ENCODE results near the gene MCRIP2. TPM values are rescaled to one million over a fixed set of nuclear protein-coding genes. Genes with fewer than 3 reads are reported as not detected.

The MCRIP2 gene
- total RNA-seq, 1 experiment from 2014 or later, result 56.3 TPM

DNA sequence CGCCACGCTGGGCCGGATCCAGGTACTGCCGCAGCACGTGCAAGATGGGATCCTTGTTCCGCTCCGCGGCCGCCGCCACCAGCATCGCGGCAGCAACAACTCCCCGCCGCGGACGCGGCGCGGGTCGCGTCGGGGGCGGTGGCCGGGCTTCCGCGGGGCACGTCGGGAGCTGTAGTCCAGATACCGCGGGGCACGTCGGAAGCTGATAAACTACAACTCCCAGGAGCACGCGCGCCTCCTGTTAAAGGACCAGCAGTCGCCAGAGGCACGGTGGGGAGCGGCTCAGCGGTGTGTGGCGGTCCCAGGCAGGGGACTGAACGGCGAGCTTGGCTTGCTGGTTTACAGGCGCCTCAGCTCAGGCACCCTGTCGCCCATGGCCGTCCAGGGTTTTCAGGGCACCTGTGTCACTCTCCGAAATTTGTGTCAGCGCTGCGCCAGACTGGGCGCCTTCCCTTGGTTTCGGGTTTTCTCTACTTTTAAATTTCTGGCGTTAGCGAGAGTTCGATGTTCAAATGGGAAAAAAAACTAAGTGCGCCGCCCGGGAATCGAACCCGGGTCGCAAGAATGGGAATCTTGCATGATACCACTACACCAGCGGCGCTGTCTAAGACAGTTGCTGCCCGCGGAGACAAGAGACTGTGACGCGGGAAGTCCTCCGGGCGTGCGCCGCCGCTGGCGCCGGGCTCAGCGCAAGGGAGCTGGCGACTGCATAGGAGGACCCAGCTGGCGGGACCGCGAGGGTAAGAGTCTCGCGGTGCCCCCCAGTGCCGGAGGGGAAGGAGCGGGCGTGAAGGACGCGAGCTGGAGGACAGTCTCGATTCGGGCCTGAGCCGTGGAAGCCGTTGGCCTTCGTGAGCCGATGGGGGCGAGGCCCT lies 5.2 kb upstream of the MCRIP2 start, which contains the start of gene METTL26:
Gene METTL26, minus strand, starts transcription at position 100 of the 875 bp plus-strand sequence. Its CDS starts 15 bp downstream, at position 85.
- intact Hi-C loops (cut with micrococcal nuclease; ENCODE audit: unreplicated experiment), result loop anchor here (2.0 to 10.0 kb wide), 2 partner anchors 44 to 112 kb away; partner anchors contain the start of gene CAPN15
- H3K4me3 Mint-ChIP-seq (ENCODE audit: low read depth, unreplicated experiment), result peak within 1 kb of the TSS; percentile 87
- peaks cover 67% of the 10 kb centered on the region for H3K36me3 Mint-ChIP-seq (ENCODE audit: insufficient read depth, unreplicated experiment)
- peak within 1 kb of the TSS; percentile 91 for H3K27ac Mint-ChIP-seq (ENCODE audit: unreplicated experiment)
- TF ChIP-seq, protein P1, sequence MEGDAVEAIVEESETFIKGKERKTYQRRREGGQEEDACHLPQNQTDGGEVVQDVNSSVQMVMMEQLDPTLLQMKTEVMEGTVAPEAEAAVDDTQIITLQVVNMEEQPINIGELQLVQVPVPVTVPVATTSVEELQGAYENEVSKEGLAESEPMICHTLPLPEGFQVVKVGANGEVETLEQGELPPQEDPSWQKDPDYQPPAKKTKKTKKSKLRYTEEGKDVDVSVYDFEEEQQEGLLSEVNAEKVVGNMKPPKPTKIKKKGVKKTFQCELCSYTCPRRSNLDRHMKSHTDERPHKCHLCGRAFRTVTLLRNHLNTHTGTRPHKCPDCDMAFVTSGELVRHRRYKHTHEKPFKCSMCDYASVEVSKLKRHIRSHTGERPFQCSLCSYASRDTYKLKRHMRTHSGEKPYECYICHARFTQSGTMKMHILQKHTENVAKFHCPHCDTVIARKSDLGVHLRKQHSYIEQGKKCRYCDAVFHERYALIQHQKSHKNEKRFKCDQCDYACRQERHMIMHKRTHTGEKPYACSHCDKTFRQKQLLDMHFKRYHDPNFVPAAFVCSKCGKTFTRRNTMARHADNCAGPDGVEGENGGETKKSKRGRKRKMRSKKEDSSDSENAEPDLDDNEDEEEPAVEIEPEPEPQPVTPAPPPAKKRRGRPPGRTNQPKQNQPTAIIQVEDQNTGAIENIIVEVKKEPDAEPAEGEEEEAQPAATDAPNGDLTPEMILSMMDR (IDR thresholded peaks at IDR 0.05; ENCODE audit: unreplicated experiment), result no peak
- H3K27me3 Mint-ChIP-seq (ENCODE audit: unreplicated experiment), result no peaks in the 10 kb centered on the region
- peaks cover 8% of the 10 kb centered on the region for H3K4me1 Mint-ChIP-seq (ENCODE audit: low read depth, unreplicated experiment)
- no peaks in the 10 kb centered on the region for H3K9me3 Mint-ChIP-seq (ENCODE audit: low read depth, unreplicated experiment)
- TSS peak; percentile 93 for BruUV-seq (replicated peaks)
- peak; percentile 96 for DNase-seq
- CTCF ChIA-PET, result interaction anchor here (1.6 to 1.7 kb wide), 2 partner anchors 11 to 43 kb away, joined by 6 to 8 read pairs; no protein-coding TSS in a partner anchor

DNA sequence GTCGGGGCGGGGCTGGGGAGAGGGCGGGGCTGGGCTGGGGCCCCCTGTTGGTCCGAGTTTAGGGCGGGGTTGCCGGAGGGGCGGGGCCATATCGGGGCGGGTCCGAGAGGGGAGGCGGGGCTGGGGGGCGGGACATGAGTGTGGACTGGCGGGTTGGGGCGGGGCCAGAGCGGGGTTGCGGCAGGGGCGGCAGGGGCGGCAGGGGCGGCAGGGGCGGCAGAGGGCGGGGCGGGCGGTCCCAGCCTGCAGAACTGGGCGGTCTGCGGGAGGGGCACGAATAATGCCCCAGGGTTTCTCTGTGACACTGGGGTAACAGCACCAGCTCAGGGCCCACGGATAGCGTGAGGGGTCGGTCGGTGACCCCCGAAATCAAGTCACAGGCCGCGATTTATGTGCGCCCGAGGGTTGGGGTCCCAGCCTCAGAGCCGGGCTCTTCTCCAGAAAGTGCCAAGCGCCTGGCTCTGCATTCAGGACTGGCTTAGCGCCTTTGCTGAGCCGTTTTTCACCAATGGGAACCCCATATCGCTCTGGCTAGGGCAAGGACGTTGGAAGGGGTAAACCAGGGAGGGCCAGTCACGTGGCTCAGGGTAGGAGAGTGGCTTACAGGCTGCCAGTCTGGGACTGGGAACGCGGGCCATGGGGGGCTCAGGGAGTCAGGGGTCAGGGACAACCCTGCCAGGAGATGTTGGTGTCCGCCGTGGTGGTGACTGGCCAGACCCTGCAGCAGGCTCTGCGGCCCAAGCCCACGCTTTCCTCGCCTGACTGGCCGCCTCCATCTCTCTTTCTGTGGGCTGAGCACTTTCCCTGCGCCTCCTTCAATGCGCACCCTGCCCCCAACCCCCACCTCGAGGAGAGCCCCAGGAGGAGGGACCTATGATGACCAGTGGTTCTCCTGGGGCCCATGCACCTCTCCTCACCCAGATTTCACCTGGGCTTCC lies 4.3 kb upstream of the MCRIP2 start:
- CTCF ChIA-PET, result interaction anchor here (1.6 to 1.7 kb wide), 2 partner anchors 10 to 44 kb away, joined by 6 to 8 read pairs; no protein-coding TSS in a partner anchor
- TF ChIP-seq, protein P1 (IDR thresholded peaks at IDR 0.05; ENCODE audit: unreplicated experiment), result no peak
- Mint-ChIP-seq H3K27me3 (ENCODE audit: unreplicated experiment) (no peaks in the 10 kb centered on the region), H3K36me3 (ENCODE audit: insufficient read depth, unreplicated experiment) (peaks cover 69% of the 10 kb centered on the region), H3K9me3 (ENCODE audit: low read depth, unreplicated experiment) (no peaks in the 10 kb centered on the region), H3K4me3 (ENCODE audit: low read depth, unreplicated experiment) (peak overlapping the region; percentile 87), H3K4me1 (ENCODE audit: low read depth, unreplicated experiment) (peaks cover 8% of the 10 kb centered on the region), H3K27ac (ENCODE audit: unreplicated experiment) (peak overlapping the region; percentile 91)
- intact Hi-C loops (cut with micrococcal nuclease; ENCODE audit: unreplicated experiment), result loop anchor here (2.0 to 10.0 kb wide), 2 partner anchors 45 to 113 kb away; partner anchors contain the start of gene CAPN15
- DNase-seq, result peak; percentile 87
- no TSS peak for BruUV-seq (replicated peaks)

DNA sequence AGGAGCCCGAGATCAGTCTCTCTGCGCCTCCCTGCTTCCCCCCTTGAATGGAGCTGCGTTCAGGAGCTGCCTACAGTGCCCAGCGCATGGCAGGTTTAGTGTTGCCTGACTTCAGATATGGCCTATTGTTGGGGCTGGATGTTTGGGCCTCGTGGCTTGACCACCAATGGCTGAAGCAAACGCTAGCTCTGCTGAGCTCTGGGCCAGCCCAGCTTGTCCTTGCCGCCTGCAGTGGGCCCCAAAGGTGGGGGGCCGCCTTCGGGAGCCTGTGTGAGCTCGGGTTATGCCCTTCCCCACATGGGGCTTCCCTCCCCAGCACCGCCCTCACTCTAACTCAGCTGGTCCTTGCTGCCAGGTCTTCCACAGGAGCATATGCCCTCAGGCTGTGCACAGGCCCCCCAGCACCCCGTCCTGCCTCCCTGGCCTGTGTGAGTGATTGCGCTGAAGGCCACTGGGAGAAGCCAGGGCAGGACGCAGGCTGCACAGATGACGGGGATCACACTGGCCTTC lies 3.5 kb upstream of the MCRIP2 start:
- CTCF ChIA-PET, result no interaction called here
- H3K36me3 Mint-ChIP-seq (ENCODE audit: insufficient read depth, unreplicated experiment), result peaks cover 69% of the 10 kb centered on the region
- no peaks in the 10 kb centered on the region for H3K27me3 Mint-ChIP-seq (ENCODE audit: unreplicated experiment)
- TF ChIP-seq, protein P1 (IDR thresholded peaks at IDR 0.05; ENCODE audit: unreplicated experiment), result no peak
- H3K4me1 Mint-ChIP-seq (ENCODE audit: low read depth, unreplicated experiment), result peaks cover 8% of the 10 kb centered on the region
- H3K4me3 Mint-ChIP-seq (ENCODE audit: low read depth, unreplicated experiment), result peak overlapping the region; percentile 87
- no peaks in the 10 kb centered on the region for H3K9me3 Mint-ChIP-seq (ENCODE audit: low read depth, unreplicated experiment)
- BruUV-seq (replicated peaks), result no TSS peak
- intact Hi-C loops (cut with micrococcal nuclease; ENCODE audit: unreplicated experiment), result loop anchor here (10.0 kb wide), 1 partner anchor 113 kb away; the partner anchor contains the start of gene CAPN15
- H3K27ac Mint-ChIP-seq (ENCODE audit: unreplicated experiment), result no peak overlapping the region
- no peak for DNase-seq

DNA sequence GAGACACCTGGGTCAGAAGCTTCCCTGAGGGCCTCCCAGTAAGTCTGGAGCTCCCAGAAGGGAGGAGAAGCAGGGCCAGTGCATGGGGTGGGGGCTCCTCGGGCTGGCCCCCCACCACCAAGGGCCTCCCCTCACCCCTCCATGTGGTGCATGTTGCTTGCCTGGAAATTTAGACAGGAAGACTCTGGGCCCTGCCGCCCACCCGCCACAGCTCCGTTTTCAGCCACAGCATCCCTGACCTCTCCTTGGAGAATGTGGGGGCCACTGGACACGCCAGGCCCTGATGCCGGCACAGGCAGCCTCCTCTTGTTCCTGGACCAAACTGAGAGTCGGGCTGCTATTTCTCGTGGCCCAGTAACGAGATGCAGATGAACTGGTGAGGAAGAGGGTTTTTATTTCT lies 2.8 kb upstream of the MCRIP2 start:
- no TSS peak for BruUV-seq (replicated peaks)

More for the DNA sequence above, 2.8 kb upstream of the MCRIP2 start:
- DNase-seq, result no peak
- H3K27me3 Mint-ChIP-seq (ENCODE audit: unreplicated experiment), result no peaks in the 10 kb centered on the region
- TF ChIP-seq, protein P1 (IDR thresholded peaks at IDR 0.05; ENCODE audit: unreplicated experiment), result no peak
- H3K4me1 Mint-ChIP-seq (ENCODE audit: low read depth, unreplicated experiment), result peaks cover 13% of the 10 kb centered on the region
- peaks cover 70% of the 10 kb centered on the region for H3K36me3 Mint-ChIP-seq (ENCODE audit: insufficient read depth, unreplicated experiment)
- intact Hi-C loops (cut with micrococcal nuclease; ENCODE audit: unreplicated experiment), result loop anchor here (10.0 kb wide), 1 partner anchor 114 kb away; the partner anchor contains the start of gene CAPN15
- no peaks in the 10 kb centered on the region for H3K9me3 Mint-ChIP-seq (ENCODE audit: low read depth, unreplicated experiment)
- no peak overlapping the region for H3K4me3 Mint-ChIP-seq (ENCODE audit: low read depth, unreplicated experiment)
- no peak overlapping the region for H3K27ac Mint-ChIP-seq (ENCODE audit: unreplicated experiment)
- CTCF ChIA-PET, result no interaction called here
